Ishikawa (cell line): ENCODE results near the gene LOXL4.

Experiments
- CEBPB ChIP-seq: IDR thresholded peaks from 2 replicates; pipeline ENCODE4 v1.6.1; 2012
- CREB1 ChIP-seq: IDR thresholded peaks from 2 replicates; pipeline ENCODE4 v1.6.1; 2012; ENCODE audit warnings: low read depth
- EGR1 ChIP-seq: IDR thresholded peaks from 2 replicates; pipeline ENCODE4 v1.6.1; 2012
- EP300 ChIP-seq: IDR thresholded peaks from 2 replicates; pipeline ENCODE4 v1.6.1; 2012; ENCODE audit warnings: borderline replicate concordance
- FOXM1 ChIP-seq: IDR thresholded peaks from 2 replicates; pipeline ENCODE4 v1.6.1; 2012; ENCODE audit warnings: low read depth, borderline replicate concordance
- NFIC ChIP-seq: IDR thresholded peaks from 2 replicates; pipeline ENCODE4 v1.6.1; 2012
- RAD21 ChIP-seq: IDR thresholded peaks from 2 replicates; pipeline ENCODE4 v1.6.1; 2012; ENCODE audit warnings: low read depth
- TAF1 ChIP-seq: IDR thresholded peaks from 2 replicates; pipeline ENCODE4 v1.6.1; 2012; ENCODE audit warnings: low read depth, mild to moderate bottlenecking
- TCF12 ChIP-seq: IDR thresholded peaks from 2 replicates; pipeline ENCODE4 v1.6.1; 2012; ENCODE audit warnings: low read depth
- TEAD4 ChIP-seq: IDR thresholded peaks from 2 replicates; pipeline ENCODE4 v1.6.1; 2012
- YY1 ChIP-seq: IDR thresholded peaks from 2 replicates; pipeline ENCODE4 v1.6.1; 2012; ENCODE audit warnings: low read depth
- ZBTB7A ChIP-seq: IDR thresholded peaks from 2 replicates; pipeline ENCODE4 v1.6.1; 2012; ENCODE audit warnings: low read depth
- TF ChIP-seq, protein P1 (sequence below): IDR thresholded peaks from 2 replicates; pipeline ENCODE4 v1.6.1; 2012
- TF ChIP-seq, protein P2 (sequence below): IDR thresholded peaks from 2 replicates; pipeline ENCODE4 v1.6.1; 2012; ENCODE audit warnings: low read depth, mild to moderate bottlenecking
- TF ChIP-seq, protein P3 (sequence below): IDR thresholded peaks from 2 replicates; pipeline ENCODE4 v1.6.1; 2012

Gene LOXL4

DNA sequence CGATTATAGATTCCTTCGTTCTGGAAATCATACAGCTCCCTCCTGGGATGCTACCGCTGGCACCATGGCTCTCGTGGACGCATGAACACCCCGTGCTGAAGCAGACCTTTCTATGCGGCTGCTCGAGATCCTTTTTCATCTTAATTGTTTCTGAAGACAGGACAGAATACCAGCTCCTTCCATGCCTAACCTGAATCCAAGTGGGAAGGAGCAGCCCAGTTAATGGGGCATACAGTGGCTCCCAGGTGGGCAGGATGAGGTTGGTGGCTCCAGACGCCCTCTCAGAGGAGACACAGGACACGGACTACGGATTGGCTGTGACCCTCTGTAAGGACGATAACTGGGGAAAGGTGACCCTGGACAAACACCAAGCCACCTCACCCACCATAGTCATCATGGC, 18.4 kb upstream of the LOXL4 start:
- no peak for TF ChIP-seq RAD21
- no peak for TF ChIP-seq EGR1
- no peak for TF ChIP-seq CEBPB
- TF ChIP-seq EP300 = no peak
- TF ChIP-seq TCF12 = no peak
- no peak for TF ChIP-seq NFIC
- TF ChIP-seq TEAD4 = no peak
- no peak for TF ChIP-seq ZBTB7A
- TF ChIP-seq, protein P1, sequence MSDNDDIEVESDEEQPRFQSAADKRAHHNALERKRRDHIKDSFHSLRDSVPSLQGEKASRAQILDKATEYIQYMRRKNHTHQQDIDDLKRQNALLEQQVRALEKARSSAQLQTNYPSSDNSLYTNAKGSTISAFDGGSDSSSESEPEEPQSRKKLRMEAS = no peak
- no peak for TF ChIP-seq TAF1
- TF ChIP-seq FOXM1 = no peak
- TF ChIP-seq, protein P2, sequence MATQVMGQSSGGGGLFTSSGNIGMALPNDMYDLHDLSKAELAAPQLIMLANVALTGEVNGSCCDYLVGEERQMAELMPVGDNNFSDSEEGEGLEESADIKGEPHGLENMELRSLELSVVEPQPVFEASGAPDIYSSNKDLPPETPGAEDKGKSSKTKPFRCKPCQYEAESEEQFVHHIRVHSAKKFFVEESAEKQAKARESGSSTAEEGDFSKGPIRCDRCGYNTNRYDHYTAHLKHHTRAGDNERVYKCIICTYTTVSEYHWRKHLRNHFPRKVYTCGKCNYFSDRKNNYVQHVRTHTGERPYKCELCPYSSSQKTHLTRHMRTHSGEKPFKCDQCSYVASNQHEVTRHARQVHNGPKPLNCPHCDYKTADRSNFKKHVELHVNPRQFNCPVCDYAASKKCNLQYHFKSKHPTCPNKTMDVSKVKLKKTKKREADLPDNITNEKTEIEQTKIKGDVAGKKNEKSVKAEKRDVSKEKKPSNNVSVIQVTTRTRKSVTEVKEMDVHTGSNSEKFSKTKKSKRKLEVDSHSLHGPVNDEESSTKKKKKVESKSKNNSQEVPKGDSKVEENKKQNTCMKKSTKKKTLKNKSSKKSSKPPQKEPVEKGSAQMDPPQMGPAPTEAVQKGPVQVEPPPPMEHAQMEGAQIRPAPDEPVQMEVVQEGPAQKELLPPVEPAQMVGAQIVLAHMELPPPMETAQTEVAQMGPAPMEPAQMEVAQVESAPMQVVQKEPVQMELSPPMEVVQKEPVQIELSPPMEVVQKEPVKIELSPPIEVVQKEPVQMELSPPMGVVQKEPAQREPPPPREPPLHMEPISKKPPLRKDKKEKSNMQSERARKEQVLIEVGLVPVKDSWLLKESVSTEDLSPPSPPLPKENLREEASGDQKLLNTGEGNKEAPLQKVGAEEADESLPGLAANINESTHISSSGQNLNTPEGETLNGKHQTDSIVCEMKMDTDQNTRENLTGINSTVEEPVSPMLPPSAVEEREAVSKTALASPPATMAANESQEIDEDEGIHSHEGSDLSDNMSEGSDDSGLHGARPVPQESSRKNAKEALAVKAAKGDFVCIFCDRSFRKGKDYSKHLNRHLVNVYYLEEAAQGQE = no peak
- TF ChIP-seq CREB1 = no peak
- no peak for TF ChIP-seq YY1
- TF ChIP-seq, protein P3, sequence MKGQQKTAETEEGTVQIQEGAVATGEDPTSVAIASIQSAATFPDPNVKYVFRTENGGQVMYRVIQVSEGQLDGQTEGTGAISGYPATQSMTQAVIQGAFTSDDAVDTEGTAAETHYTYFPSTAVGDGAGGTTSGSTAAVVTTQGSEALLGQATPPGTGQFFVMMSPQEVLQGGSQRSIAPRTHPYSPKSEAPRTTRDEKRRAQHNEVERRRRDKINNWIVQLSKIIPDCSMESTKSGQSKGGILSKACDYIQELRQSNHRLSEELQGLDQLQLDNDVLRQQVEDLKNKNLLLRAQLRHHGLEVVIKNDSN = no peak

DNA sequence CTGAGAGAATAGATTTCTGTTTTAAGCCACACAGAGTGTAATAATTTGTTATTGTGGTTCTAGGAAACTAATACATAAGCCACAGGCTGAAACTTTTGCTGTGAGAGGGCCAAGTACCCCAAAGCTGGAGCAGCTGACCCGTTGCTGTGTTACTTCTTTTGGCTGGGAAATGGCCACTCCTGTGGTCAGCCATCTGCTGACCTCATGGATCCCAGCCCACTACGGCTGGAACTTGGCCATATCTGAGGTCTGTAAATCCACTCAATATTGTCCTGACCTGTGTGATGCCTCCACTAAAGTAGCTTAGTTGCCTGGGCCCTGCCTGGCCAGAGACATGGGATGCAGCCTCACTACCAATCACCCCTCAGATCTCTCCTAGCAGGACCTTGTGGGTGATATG, 17.4 kb upstream of the LOXL4 start:
- no peak for TF ChIP-seq CREB1
- no peak for TF ChIP-seq FOXM1
- TF ChIP-seq EGR1 = no peak
- no peak for TF ChIP-seq TCF12
- TF ChIP-seq, protein P3 = no peak
- TF ChIP-seq TAF1 = no peak
- no peak for TF ChIP-seq NFIC
- TF ChIP-seq YY1 = no peak

DNA sequence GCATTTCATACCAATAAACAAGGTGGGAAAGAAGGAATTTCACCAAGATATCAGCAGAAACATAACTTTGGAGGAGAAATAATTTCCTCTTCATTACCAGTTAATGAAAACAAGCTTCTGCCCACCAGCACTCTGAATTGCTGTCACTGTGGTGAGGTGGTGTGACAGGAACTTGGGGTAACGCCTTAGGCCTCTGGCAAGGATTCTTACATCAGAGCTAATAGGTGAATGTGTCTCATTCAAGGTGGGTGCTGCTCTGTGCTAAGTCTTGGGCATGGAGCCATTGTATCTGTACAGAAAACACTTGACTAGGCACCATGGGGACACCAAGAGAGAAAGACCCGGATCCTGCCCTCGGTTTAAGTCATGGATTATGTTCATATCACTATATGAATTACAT, 8.3 kb upstream of the LOXL4 start:
- TF ChIP-seq YY1 (no peak), TEAD4 (no peak), CEBPB (no peak), FOXM1 (no peak), TCF12 (no peak), TAF1 (no peak)
- TF ChIP-seq, protein P1 = no peak
- TF ChIP-seq, protein P3 = no peak
- TF ChIP-seq, protein P2 = no peak

DNA sequence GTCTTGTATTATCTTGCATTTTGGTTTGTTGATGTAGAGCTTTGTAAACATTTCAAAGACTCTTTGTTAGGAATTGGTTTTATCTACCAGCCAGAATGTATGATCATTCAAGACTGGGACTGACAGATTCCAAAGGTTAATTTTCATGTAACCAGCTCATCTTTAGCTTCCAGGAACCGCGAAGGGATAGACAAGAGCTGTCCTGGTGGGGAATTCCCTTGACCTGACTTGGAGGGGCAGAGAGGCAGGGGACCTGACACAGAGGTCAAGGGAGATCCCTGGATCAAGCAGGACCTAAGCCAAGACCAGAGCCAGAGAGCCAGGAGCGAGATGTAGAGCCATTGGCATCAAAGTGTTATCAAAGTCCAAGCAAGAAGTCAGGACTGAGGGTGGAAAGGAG, 6.6 kb upstream of the LOXL4 start:
- TF ChIP-seq EGR1 (no peak), ZBTB7A (no peak), YY1 (no peak), EP300 (no peak), CREB1 (no peak), CEBPB (no peak), RAD21 (no peak), NFIC (no peak), FOXM1 (no peak), TEAD4 (no peak), TCF12 (no peak), TAF1 (no peak)
- TF ChIP-seq, protein P3 = no peak
- TF ChIP-seq, protein P2 = no peak
- TF ChIP-seq, protein P1 = no peak
